Measurements from ENCODE around the gene TSPEAR.
"Not testable (repeated sequence)": the region's sequence is repeated elsewhere in the genome, so short reads cannot be mapped to it uniquely, and the experiment has no call there.

- not testable (repeated sequence) for TF ChIP-seq CTCF, POLR2A (IDR thresholded peaks at IDR 0.05)
These were observed 101.1 kb downstream of the TSPEAR start for GRCh38 chr21:44610157-44610843.
